GM12878 (cell line): ENCODE data around the gene DIO3. TPM values are rescaled to one million over a fixed set of nuclear protein-coding genes. Genes with fewer than 3 reads are reported as not detected.

ENCODE experiments used
- ATAC-seq: fragments of 200-7000 bp; cut with Tn5 transposase; 3 replicates; pipeline ENCODE4 v1.9.1; 2020; ENCODE audit warnings: mild to moderate bottlenecking, moderate library complexity
- BruUV-seq: library from RNA; stranded (reverse); fragments of 400-500 nt; replicated peaks from 2 replicates; lab custom pipeline; 2021; lab: Mats Ljungman, UMichigan
- CTCF ChIA-PET: fragments of 300-600 bp; sonication (Branson Sonifier 250); formaldehyde crosslinking; extraction: SDS; loops from one replicate; lab custom pipeline; 2021; ENCODE audit warnings: inconsistent platforms; lab: Yijun Ruan, JAX
- POLR2A ChIA-PET: fragments of 350-600 bp; formaldehyde crosslinking; extraction: SDS; loops from one replicate; lab custom pipeline; 2021; ENCODE audit warnings: inconsistent platforms; lab: Charles Lee
- RAD21 ChIA-PET: fragments of 300-600 bp; sonication (Branson Sonifier 250); formaldehyde crosslinking; loops from one replicate; lab custom pipeline; 2023; ENCODE audit warnings: antibody characterized with exemption; ENCODE audit not compliant: unreplicated experiment; lab: Charles Lee
- SMC1A ChIA-PET: fragments of 300-600 bp; sonication (Branson Sonifier 250); formaldehyde crosslinking; loops from one replicate; lab custom pipeline; 2023; ENCODE audit not compliant: unreplicated experiment, uncharacterized antibody; lab: Charles Lee
- DNase-seq: peaks from one replicate; pipeline ENCODE4 v3.0.0-alpha.2; 2011; ENCODE audit warnings: low read depth, low spot score
- FAIRE-seq: peaks from 3 replicates; lab custom pipeline; 2011; peaks lifted over from hg19 to GRCh38; lab: Jason Lieb, UNC
- H2AFZ ChIP-seq: 2 replicates; pipeline ENCODE4 v1.6.0; 2011; ENCODE audit warnings: low read depth, low read length, control low read depth; ENCODE audit not compliant: control insufficient read depth
- H3K27ac ChIP-seq: 2 replicates; pipeline ENCODE4 v1.5.1; 2011; ENCODE audit warnings: control low read depth; ENCODE audit not compliant: control insufficient read depth, insufficient read depth
- H3K27me3 ChIP-seq, 2 experiments: replicated peaks in 1 of 2; 2 replicates each; pipeline versions ENCODE4 v1.6.0 to v1.6.1; 2011; ENCODE audit warnings: low read length in 1 of 2; ENCODE audit not compliant: control insufficient read depth in 2 of 2, insufficient read depth in 2 of 2
- H3K36me3 ChIP-seq, 2 experiments: 2 replicates each; pipeline ENCODE4 v1.5.1; 2011; ENCODE audit warnings: low read length in 1 of 2; ENCODE audit not compliant: control insufficient read depth in 2 of 2, insufficient read depth in 2 of 2
- H3K4me1 ChIP-seq: 2 replicates; pipeline ENCODE4 v1.6.1; 2011; ENCODE audit warnings: mild to moderate bottlenecking, low read length, moderate library complexity, mixed read lengths; ENCODE audit not compliant: control insufficient read depth, insufficient read depth
- H3K4me2 ChIP-seq: 2 replicates; pipeline ENCODE4 v1.6.0; 2011; ENCODE audit warnings: control low read depth; ENCODE audit not compliant: control insufficient read depth, insufficient read depth
- H3K4me3 ChIP-seq: fragments of 200-600 bp; sonication (generic); 2 replicates; pipeline ENCODE4 v1.5.1; 2016
- H3K79me2 ChIP-seq: 2 replicates; pipeline ENCODE4 v1.6.0; 2011; ENCODE audit warnings: low read length; ENCODE audit not compliant: control insufficient read depth, insufficient read depth
- H3K9ac ChIP-seq: 2 replicates; pipeline ENCODE4 v1.8.0; 2011; ENCODE audit warnings: low read length, control low read depth, mixed read lengths; ENCODE audit not compliant: control insufficient read depth, insufficient read depth
- H3K9me3 ChIP-seq: replicated peaks from 3 replicates; pipeline ENCODE4 v1.5.1; 2011; ENCODE audit warnings: mild to moderate bottlenecking, low read length; ENCODE audit not compliant: control insufficient read depth, insufficient read depth
- H4K20me1 ChIP-seq: 2 replicates; pipeline ENCODE4 v1.6.0; 2011; ENCODE audit not compliant: control insufficient read depth, insufficient read depth
- GABPA ChIP-seq: IDR thresholded peaks from 2 replicates; pipeline ENCODE4 v1.6.1; 2014; ENCODE audit warnings: antibody characterized with exemption, low read depth, mild to moderate bottlenecking, inconsistent platforms
- HDAC2 ChIP-seq: fragments of 200-600 bp; sonication (generic); IDR thresholded peaks from 2 replicates; pipeline ENCODE4 v1.6.1; 2017
- IKZF2 ChIP-seq, 2 experiments: fragments of 450-650 bp; IDR thresholded peaks; 2 replicates each; pipeline ENCODE4 v1.6.1; 2017; ENCODE audit warnings: mild to moderate bottlenecking in 2 of 2, moderate library complexity in 2 of 2
- NFIC ChIP-seq: IDR thresholded peaks from 2 replicates; pipeline ENCODE4 v1.6.1; 2012; ENCODE audit warnings: low read depth, mild to moderate bottlenecking, inconsistent platforms, low read length, moderate library complexity
- NR2C2 ChIP-seq: IDR thresholded peaks from 2 replicates; pipeline ENCODE4 v1.6.1; 2011; ENCODE audit warnings: borderline replicate concordance, low read depth; ENCODE audit not compliant: control insufficient read depth, insufficient read length
- POLR2A ChIP-seq: IDR thresholded peaks from 2 replicates; pipeline ENCODE4 v1.6.1; 2011; ENCODE audit warnings: low read depth, mild to moderate bottlenecking, low read length
- SREBF2 ChIP-seq: IDR thresholded peaks from 2 replicates; pipeline ENCODE4 v1.6.1; 2012; ENCODE audit warnings: mild to moderate bottlenecking, low read length
- TBL1XR1 ChIP-seq: IDR thresholded peaks from 2 replicates; pipeline ENCODE4 v1.6.1; 2012; ENCODE audit warnings: low read depth, low read length, improper control_type of control experiment
- TCF7 ChIP-seq: IDR thresholded peaks from 2 replicates; pipeline ENCODE4 v1.6.1; 2014; ENCODE audit warnings: antibody characterized with exemption, borderline replicate concordance
- ZNF217 ChIP-seq: fragments of 450-650 bp; IDR thresholded peaks from 2 replicates; pipeline ENCODE4 v1.6.1; 2017; ENCODE audit warnings: antibody characterized with exemption, mild to moderate bottlenecking
- ZNF24 ChIP-seq: fragments of 450-650 bp; IDR thresholded peaks from 2 replicates; pipeline ENCODE4 v1.6.1; 2017; ENCODE audit warnings: antibody characterized with exemption, mild to moderate bottlenecking
- WGBS: methylation state at CpG from one replicate; pipeline ENCODE4 v1.1.6; 2016; ENCODE audit warnings: low lambda C conversion rate; ENCODE audit not compliant: insufficient replicate concordance, insufficient coverage; ENCODE audit errors: missing lambda C conversion rate; 5-methylcytosine and 5-hydroxymethylcytosine counted together
- in situ Hi-C: fragments of 300-500 bp; cut with MboI; formaldehyde crosslinking; loops from 9 replicates; pipeline ENCODE4 v1.14.3; 2018; ENCODE audit warnings: mixed read lengths
- intact Hi-C: fragments of 100-400 bp; cut with micrococcal nuclease; formaldehyde crosslinking; loops from one replicate; pipeline ENCODE4 v1.14.2; 2022; ENCODE audit not compliant: unreplicated experiment
- polyA plus RNA-seq, 11 experiments: library from polyadenylated mRNA; depleted of rRNA in 4 of 11; unstranded in 6 of 11; stranded (reverse) in 5 of 11; fragments of >200 nt; fragmentation: Nextera tagmentation in 4 of 11; fragmentation: Illumina TruSeq in 1 of 11; extraction: Ambion mirVana in 4 of 11; extraction: Trizol in 1 of 11; gene quantifications; 1 replicate in 1 of 11; 2 replicates in 10 of 11; pipeline versions ENCODE4 v1.2.1 to v1.2.3, GENCODE V29; 2011 to 2016; ENCODE audit warnings: inconsistent platforms in 2 of 11, missing spikeins in 2 of 11, low read depth in 1 of 11
- total RNA-seq, 4 experiments: library from RNA; depleted of rRNA in 3 of 4; stranded (reverse); fragments of >200 nt in 3 of 4; fragmentation: Illumina TruSeq in 1 of 4; extraction: Trizol in 1 of 4; gene quantifications; 2 replicates each; pipeline versions ENCODE4 v1.2.1 to v1.2.3, GENCODE V29; 2013 to 2021
- TF ChIP-seq, protein P1 (sequence below): IDR thresholded peaks from 2 replicates; pipeline ENCODE4 v1.6.1; 2011; ENCODE audit warnings: low read depth, mild to moderate bottlenecking, low read length, moderate library complexity, borderline replicate concordance; ENCODE audit errors: extremely low read depth
- TF ChIP-seq, protein P2 (sequence below): fragments of 450-650 bp; IDR thresholded peaks from 2 replicates; pipeline ENCODE4 v1.6.1; 2016; ENCODE audit warnings: mild to moderate bottlenecking
- TF ChIP-seq, protein P3 (sequence below): fragments of 450-650 bp; conservative IDR thresholded peaks from 2 replicates; pipeline ENCODE4 v1.6.1; 2017; ENCODE audit warnings: mild to moderate bottlenecking, moderate library complexity

The DIO3 gene
- total and polyA plus RNA-seq, 10 of the 15 experiments (the other 5 are each of a cell fraction or from before 2014, with no cell fraction given), result not detected

DNA sequence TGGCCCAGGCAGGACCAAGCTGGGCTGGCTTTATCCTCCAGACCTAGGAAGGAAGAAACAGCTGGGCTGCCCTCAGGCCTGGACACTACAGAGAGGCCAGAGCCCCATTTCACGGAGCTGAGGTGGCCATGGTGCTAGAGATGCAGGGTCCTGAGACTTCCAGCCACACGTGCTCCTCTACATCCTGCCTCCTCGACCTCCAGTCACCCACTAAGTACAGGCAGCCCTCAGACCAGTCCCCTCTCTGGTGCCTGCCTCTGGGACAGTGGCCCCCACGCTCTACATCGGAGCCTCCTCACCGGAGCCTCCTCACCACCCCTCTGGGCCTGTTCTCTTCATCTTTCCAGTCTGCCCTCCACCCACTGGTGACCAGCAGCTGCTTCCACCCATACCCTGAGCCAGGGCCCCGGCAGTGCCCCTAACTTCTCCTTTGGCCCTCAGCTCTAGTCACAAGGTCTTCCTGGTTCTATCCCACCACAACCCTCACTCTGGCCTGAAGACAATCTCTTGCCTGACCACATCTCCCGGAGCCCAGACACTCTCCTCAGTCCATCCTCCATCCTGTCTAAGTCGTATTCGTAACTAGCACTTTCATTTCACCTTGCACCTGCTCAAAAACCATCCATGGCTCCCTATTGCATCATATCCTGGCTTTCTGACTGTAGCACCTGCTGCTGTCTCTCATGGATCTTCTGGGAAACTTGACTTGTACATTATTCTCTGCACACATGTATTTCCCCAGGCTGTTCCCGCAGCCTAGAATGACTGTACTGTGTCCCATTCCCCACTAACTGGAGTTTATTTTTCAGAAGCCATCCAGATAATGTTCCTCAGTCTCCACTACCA is 43.9 kb downstream of the DIO3 start:
- no TSS peak for BruUV-seq

More for the DNA sequence above, 43.9 kb downstream of the DIO3 start:
- H3K27ac ChIP-seq, result no peak overlapping the region
- peaks cover 0 to 1% of the 10 kb centered on the region in 2 experiments; a peak in 1 of 4 replicates for H3K27me3 ChIP-seq
- no peaks in the 10 kb centered on the region for H3K79me2 ChIP-seq
- in situ Hi-C loops (no loop called here), intact Hi-C loops (no loop called here)
- no peaks in the 10 kb centered on the region for H3K36me3 ChIP-seq
- H3K4me2 ChIP-seq, result no peak overlapping the region
- TF ChIP-seq TCF7 (no peak), IKZF2 (IDR thresholded peaks at IDR 0.05) (no peak), NFIC (no peak), ZNF24 (no peak), GABPA (no peak), HDAC2 (no peak), POLR2A (no peak), SREBF2 (no peak), ZNF217 (no peak), NR2C2 (no peak), TBL1XR1 (no peak)
- TF ChIP-seq, protein P1, sequence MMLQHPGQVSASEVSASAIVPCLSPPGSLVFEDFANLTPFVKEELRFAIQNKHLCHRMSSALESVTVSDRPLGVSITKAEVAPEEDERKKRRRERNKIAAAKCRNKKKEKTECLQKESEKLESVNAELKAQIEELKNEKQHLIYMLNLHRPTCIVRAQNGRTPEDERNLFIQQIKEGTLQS, result no peak
- TF ChIP-seq, protein P2, sequence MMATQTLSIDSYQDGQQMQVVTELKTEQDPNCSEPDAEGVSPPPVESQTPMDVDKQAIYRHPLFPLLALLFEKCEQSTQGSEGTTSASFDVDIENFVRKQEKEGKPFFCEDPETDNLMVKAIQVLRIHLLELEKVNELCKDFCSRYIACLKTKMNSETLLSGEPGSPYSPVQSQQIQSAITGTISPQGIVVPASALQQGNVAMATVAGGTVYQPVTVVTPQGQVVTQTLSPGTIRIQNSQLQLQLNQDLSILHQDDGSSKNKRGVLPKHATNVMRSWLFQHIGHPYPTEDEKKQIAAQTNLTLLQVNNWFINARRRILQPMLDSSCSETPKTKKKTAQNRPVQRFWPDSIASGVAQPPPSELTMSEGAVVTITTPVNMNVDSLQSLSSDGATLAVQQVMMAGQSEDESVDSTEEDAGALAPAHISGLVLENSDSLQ, result no peak
- TF ChIP-seq, protein P3, sequence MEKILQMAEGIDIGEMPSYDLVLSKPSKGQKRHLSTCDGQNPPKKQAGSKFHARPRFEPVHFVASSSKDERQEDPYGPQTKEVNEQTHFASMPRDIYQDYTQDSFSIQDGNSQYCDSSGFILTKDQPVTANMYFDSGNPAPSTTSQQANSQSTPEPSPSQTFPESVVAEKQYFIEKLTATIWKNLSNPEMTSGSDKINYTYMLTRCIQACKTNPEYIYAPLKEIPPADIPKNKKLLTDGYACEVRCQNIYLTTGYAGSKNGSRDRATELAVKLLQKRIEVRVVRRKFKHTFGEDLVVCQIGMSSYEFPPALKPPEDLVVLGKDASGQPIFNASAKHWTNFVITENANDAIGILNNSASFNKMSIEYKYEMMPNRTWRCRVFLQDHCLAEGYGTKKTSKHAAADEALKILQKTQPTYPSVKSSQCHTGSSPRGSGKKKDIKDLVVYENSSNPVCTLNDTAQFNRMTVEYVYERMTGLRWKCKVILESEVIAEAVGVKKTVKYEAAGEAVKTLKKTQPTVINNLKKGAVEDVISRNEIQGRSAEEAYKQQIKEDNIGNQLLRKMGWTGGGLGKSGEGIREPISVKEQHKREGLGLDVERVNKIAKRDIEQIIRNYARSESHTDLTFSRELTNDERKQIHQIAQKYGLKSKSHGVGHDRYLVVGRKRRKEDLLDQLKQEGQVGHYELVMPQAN, result no peak
- H3K9me3 ChIP-seq, result no peaks in the 10 kb centered on the region
- 31% methylated on average over 11 of the region's 11 CpGs for WGBS
- no peak overlapping the region for H3K4me3 ChIP-seq
- no peaks in the 10 kb centered on the region for H3K4me1 ChIP-seq
- ChIA-PET SMC1A (no interaction called here), RAD21 (no interaction called here), POLR2A (no interaction called here), CTCF (no interaction called here)
- ATAC-seq (no peak), FAIRE-seq (no peak), DNase-seq (no peak)
- H2AFZ ChIP-seq, result no peak overlapping the region
- H3K9ac ChIP-seq, result no peak overlapping the region
- no peaks in the 10 kb centered on the region for H4K20me1 ChIP-seq
